GM15510 (cell line): ENCODE results near the gene IRF9.

Experiments used
- POLR2A ChIP-seq: IDR thresholded peaks from 3 replicates; pipeline ENCODE4 v1.6.1; 2011; ENCODE audit warnings: borderline replicate concordance; ENCODE audit not compliant: insufficient read length; ENCODE audit errors: extremely low read depth

IRF9 gene

DNA sequence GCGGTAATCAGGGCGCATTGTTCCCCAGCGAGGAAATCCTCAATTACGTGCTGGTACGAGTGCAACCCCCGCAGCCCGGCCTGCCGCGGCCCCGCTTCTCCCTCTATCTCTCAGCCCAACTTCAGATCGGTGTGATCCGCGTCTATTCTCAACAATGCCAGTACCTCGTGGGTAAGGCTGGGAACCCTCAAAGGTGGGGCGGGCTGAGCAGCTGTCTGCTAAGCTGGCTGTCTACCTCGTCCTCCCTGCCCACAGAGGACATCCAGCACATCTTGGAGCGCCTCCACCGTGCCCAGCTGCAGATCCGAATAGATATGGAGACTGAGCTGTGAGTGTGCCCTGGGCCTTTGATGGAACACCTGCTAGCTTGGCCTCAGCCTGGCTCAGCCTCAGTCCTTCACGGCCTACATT is 11.8 kb downstream of the IRF9 start:
- TF ChIP-seq POLR2A: no peak

DNA sequence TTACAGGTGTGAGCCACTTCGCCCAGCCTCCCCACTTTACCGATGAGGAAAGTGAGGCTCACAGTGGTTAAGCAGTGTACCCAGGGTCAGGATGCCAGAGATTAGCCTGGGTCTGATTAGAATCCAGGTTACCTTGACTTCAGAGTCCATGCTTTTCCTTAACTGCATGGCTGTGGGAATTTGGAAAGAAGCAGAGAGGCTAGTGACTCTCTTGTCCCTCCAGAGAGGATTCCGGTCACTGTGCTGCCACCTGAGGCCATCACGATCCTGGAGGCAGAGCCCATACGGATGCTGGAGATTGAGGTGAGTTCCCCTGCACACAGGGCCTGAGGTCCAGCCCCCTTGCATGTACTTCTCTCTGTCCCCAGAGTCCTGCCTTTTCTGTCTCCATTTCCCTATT is 15.5 kb downstream of the IRF9 start:
- no peak for TF ChIP-seq POLR2A

- no peak for TF ChIP-seq POLR2A
These were observed 16.2 kb downstream of the IRF9 start for GRCh38 chr14:24177041-24177825.

- TF ChIP-seq POLR2A: no peak
These were observed 16.8 kb downstream of the IRF9 start for GRCh38 chr14:24177891-24178290.

DNA sequence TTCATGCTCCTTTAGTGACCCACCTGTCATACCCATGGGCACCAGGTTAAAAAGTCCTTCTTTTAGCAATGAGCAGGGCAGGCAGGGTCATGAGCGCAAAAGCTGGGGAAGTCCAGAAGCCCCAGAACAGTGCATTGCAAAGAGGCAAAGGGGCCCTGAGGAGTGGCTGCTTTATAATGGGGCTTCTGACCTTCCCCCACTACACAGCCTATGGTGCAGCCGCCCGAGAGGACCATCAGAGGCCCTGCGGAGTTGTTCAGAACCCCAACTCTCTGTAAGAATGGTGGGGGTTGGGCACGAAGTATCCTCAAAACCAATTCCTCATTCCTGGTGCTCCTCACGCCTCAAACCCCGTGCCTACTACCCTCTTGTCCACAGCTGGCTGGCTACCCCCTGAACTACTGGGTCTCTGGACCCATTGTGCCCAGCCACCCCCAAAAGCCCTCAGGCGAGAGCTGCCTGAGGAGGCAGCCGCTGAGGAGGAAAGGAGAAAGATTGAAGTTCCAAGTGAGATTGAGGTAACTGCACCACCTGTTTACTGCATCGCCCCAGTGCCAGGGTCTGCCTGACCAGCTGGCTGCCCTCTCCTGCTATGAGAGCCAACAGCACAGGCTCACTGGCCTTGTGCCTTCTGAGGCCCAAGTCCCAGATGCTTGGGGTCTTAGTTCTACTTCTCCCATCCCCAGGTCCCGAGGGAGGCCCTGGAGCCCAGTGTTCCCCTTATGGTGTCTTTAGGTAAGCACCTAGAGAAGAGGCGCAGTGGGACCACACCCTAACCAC is 17.5 kb downstream of the IRF9 start:
- TF ChIP-seq POLR2A: peak; percentile 12

DNA sequence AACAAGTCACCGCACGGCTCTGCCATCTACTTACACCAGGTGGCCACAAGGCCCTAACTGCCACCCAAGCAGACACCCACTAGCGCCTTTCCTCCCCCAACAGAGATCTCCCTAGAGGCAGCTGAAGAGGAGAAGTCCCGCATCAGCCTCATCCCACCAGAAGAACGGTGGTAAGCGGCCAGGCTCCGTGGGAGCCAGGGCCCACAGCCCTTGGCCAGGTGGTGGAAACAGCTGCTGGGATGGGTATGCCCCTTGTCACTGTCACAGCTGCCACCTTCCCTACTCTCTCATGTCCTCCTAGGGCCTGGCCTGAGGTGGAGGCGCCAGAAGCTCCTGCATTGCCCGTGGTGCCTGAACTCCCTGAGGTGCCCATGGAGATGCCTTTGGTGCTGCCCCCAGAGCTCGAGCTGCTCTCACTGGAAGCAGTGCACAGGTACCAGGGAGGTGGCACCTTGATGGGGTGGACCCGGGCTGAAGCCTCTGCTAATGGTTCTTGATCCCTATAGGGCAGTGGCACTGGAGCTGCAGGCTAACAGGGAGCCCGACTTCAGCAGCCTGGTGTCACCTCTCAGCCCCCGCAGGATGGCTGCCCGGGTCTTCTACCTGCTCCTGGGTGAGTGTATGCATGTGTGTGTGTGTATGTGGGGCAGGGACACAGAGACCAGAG is 18.4 kb downstream of the IRF9 start:
- no peak for TF ChIP-seq POLR2A

DNA sequence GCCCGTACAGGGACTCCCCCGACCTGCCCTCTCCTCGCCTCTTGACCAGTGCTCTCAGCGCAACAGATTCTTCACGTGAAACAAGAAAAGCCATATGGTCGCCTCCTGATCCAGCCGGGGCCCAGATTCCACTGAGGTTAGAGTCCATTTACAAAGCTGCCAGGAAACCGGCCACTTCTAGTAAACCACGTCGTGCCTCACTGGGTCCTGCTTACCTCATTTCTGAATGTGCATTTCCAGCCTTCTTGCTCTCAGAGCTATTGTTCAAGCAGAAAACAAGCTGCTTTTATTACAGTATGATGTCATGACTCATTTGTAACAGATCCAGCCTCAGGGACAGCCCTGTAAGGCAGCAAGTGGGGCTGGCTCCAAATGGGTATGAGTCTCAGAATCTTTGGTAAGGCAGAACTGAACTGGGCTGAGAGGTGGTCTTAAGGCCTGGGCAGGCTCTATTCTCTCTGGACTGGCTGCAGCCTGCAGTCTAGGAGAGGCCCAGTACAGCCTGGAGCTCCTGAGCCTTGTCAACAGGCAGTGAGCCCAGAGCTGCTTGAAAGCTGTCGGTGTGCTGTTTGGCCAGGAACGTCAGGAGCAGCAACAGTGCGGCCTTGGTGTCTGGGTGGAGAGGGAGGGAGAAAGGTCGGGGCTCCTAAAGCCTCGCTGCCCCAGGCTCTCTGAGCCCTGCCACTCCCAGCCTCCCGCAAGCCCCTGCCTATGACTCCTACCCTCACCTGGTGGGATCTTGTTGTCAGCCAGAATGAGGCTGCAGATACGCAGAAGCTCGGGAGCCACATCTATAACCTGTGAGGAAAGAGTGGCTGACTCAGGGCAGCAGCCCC is 19.1 kb downstream of the IRF9 start:
- no peak for TF ChIP-seq POLR2A

GRCh38 chr14:24181371-24182077 is 20.5 kb downstream of the IRF9 start:
- no peak for TF ChIP-seq POLR2A

DNA sequence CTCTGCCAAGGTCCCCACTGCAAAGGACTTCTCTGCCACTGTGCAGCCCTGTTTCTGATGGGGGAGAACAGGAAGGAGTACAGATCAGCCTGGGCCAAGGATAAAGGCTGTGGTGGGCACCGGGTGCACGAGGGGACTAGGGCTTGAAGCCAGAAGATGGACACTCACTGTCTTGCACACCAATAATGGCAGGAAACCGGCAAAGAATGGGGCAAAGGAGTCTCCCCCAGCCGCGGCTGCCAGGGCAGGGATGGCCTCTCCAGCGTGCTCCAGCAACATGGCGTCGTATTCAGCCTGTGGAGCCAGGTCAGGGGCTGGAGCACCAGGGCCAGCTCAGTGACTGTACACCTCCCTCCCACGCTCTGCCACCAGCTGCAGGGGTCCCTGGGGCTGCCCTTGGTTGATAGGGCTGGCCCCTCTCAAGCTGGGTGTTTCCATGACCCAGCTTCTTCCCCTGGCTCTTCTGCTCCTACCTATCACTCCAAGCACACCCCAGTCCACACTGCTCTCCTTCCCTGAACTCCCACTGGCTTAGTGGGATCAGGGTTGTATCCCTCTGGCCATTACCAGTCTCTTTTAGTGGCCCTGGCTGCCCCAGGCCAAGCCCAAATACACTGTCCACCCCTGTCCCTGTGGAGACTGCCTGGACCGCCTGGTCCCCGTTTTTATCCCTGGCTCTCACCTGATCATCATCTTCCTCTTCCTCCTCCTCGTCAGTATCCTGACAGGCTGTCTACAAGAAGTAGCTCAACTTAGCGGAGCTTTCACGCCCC is 21.2 kb downstream of the IRF9 start:
- peak; percentile 10 for TF ChIP-seq POLR2A

DNA sequence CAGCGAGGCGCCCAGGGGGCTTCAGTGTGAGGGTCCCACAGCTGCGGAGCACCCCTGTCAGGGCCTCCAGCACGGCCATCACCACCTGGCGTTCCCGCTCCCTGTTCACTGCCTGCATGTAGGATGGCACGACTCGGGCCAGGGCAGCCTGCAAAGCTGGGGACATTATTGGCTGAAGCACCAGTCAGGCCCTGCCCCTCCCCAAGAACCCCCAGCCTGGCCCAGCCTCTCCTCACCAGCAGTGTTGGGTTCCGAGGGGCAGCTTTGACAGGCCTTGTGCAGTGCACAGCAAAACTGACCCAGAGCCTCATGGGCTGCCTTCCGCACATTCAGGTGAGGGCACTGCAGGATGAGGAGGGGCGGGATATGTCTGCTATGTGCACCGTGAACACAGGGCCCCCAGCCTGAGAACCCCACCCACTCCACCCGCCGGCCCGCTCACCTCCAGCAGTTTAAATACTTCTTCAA is 22.0 kb downstream of the IRF9 start:
- TF ChIP-seq POLR2A: peak; percentile 2

DNA sequence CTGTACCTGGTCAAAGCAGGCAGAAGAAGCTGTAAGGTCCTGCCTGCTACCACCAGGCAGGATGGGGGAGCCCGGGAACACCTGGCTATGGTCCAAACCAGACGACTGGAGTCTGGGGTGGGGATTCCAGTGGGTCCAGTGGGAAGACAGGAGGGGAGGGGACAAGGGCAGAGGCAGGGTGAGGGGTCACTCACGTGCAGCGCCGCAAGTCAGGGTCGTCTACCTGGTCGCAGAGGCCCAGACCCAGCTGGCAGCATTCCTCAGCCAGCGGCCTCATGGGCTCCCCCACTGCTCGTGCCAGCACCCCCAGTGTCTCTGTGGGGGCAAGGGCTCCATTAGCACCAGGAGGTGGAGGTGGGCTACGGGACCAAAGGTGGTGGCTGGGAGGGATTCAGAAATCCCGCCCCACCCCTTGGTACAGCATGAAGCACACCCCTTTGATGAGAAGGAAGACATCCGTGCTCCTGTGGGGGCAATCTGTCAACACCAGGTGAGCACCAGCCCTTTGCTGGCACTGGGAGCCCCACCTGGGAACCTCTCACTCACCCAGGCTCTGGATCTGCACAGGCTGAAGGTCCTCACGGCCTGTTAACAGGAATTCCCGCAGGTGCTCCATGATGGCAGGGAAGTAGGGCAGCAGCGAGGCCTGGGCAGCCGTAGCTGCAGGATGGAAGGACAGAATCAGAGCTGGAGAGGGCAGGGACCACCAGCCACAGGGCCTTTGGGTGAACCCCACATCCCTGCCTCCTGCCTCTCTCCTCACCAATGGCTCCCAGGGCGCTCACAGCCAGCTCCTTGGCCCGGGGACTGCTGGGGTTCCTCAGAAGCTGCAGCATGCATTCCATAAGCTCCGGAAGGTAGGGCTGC is 23.3 kb downstream of the IRF9 start:
- no peak for TF ChIP-seq POLR2A

DNA sequence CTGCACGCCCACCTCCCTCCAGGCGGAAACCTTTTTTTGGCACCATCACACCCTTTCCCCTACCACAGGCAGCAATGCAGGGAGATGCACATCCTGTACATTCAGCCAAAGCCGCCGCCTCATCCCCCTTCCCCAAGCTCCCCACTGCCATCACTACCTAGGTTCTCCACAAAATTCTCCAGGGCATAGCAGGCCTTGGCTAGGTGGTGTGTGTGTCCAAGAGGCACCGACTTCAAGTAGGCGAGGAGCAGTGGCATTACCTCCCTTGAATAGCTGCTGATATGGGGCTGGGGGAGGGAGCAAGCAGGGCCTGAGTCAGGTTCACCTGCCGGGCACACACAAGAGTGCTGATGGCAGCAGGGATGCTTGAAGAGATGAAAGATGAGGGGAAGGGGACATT is 24.0 kb downstream of the IRF9 start:
- TF ChIP-seq POLR2A: no peak

DNA sequence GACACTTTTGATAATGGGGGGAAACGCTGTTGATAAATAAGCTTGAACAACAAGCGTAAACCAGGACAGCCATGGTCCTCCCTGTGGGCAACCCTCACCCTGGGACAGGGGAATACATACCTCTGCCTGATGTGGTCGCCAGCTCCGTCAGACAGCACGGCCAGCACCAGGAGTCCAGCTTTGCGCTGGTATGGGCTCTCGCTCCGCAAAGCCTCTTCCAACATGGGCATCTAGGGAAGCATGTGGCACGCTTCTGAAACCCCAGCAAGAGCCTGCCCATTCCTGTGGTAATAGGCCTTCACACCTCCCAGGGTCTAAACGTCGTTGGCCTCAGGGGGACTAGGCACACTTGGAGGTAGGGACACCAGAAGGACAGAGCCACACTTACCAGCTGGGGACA is 24.7 kb downstream of the IRF9 start:
- no peak for TF ChIP-seq POLR2A
